ENCODE results near the gene ZACN.

Gene ZACN

GRCh38 chr17:76115138-76115754 is 36.3 kb downstream of the ZACN start:
- ATAC-seq (replicated peaks), result no peak
- H3K36me3 Mint-ChIP-seq, result peaks cover 4 to 6% of the 10 kb centered on the region in 2 donors
- peaks cover 4 to 7% of the 10 kb centered on the region in 2 donors for H3K4me1 Mint-ChIP-seq
- no peak overlapping the region for H3K27ac Mint-ChIP-seq
- peaks cover 5% of the 10 kb centered on the region in 2 donors for H3K27me3 Mint-ChIP-seq
- peaks cover 4 to 5% of the 10 kb centered on the region in 2 donors for H3K9me3 Mint-ChIP-seq
- no peak overlapping the region for H3K4me3 Mint-ChIP-seq
- DNase-seq, result no peak

- Mint-ChIP-seq H3K4me1 (peaks cover 26 to 37% of the 10 kb centered on the region in 2 donors), H3K9me3 (peaks cover 0 to 4% of the 10 kb centered on the region in 2 donors), H3K4me3 (no peak overlapping the region), H3K36me3 (peaks cover 0 to 4% of the 10 kb centered on the region in 2 donors), H3K27me3 (no peaks in the 10 kb centered on the region), H3K27ac (no peak overlapping the region)
- DNase-seq (no peak), ATAC-seq (replicated peaks) (no peak)
Observed at GRCh38 chr17:76119409-76120371, 40.7 kb downstream of the ZACN start.

GRCh38 chr17:76120658-76121008 is 41.7 kb downstream of the ZACN start:
- peaks cover 0 to 4% of the 10 kb centered on the region in 2 donors for H3K9me3 Mint-ChIP-seq
- DNase-seq (no peak), ATAC-seq (replicated peaks) (no peak)
- H3K27ac Mint-ChIP-seq, result no peak overlapping the region
- H3K36me3 Mint-ChIP-seq, result peaks cover 0 to 4% of the 10 kb centered on the region in 2 donors
- H3K27me3 Mint-ChIP-seq, result no peaks in the 10 kb centered on the region
- no peak overlapping the region for H3K4me3 Mint-ChIP-seq
- H3K4me1 Mint-ChIP-seq, result peaks cover 27 to 37% of the 10 kb centered on the region in 2 donors

- H3K27ac Mint-ChIP-seq, result peak overlapping the region; percentile 93
- ATAC-seq (replicated peaks) (peak; percentile 36 to 38), DNase-seq (no peak)
- H3K4me3 Mint-ChIP-seq, result peak overlapping the region; percentile 63 to 78
- H3K9me3 Mint-ChIP-seq, result peaks cover 0 to 4% of the 10 kb centered on the region in 2 donors
- H3K27me3 Mint-ChIP-seq, result no peaks in the 10 kb centered on the region
- H3K36me3 Mint-ChIP-seq, result peaks cover 0 to 4% of the 10 kb centered on the region in 2 donors
- peaks cover 30 to 44% of the 10 kb centered on the region in 2 donors for H3K4me1 Mint-ChIP-seq
Observed at GRCh38 chr17:76121932-76122430, 43.0 kb downstream of the ZACN start.

GRCh38 chr17:76122431-76123190 is 43.6 kb downstream of the ZACN start:
- Mint-ChIP-seq H3K4me3 (peak overlapping the region; percentile 63 to 78), H3K27me3 (no peaks in the 10 kb centered on the region), H3K36me3 (peaks cover 0 to 4% of the 10 kb centered on the region in 2 donors), H3K4me1 (peaks cover 30 to 48% of the 10 kb centered on the region in 2 donors), H3K9me3 (peaks cover 0 to 4% of the 10 kb centered on the region in 2 donors), H3K27ac (peak overlapping the region; percentile 90)
- ATAC-seq (replicated peaks), result no peak
- DNase-seq, result no peak

- peaks cover 30 to 48% of the 10 kb centered on the region in 2 donors for H3K4me1 Mint-ChIP-seq
- peak overlapping the region; percentile 76 for H3K27ac Mint-ChIP-seq
- peaks cover 0 to 4% of the 10 kb centered on the region in 2 donors for H3K36me3 Mint-ChIP-seq
- H3K9me3 Mint-ChIP-seq, result peaks cover 0 to 4% of the 10 kb centered on the region in 2 donors
- H3K27me3 Mint-ChIP-seq, result no peaks in the 10 kb centered on the region
- ATAC-seq (replicated peaks), result no peak
- peak overlapping the region; percentile 31 to 34 for H3K4me3 Mint-ChIP-seq
- no peak for DNase-seq
Observed at GRCh38 chr17:76123191-76123499, 44.2 kb downstream of the ZACN start.

GRCh38 chr17:76123749-76124581 is 45.0 kb downstream of the ZACN start:
- Mint-ChIP-seq H3K36me3 (peaks cover 0 to 4% of the 10 kb centered on the region in 2 donors), H3K4me3 (no peak overlapping the region), H3K4me1 (peaks cover 30 to 48% of the 10 kb centered on the region in 2 donors), H3K9me3 (peaks cover 0 to 4% of the 10 kb centered on the region in 2 donors), H3K27ac (no peak overlapping the region), H3K27me3 (no peaks in the 10 kb centered on the region)
- ATAC-seq (replicated peaks) (no peak), DNase-seq (no peak)

GRCh38 chr17:76124582-76125390 is 45.8 kb downstream of the ZACN start:
- no peak for DNase-seq
- H3K4me3 Mint-ChIP-seq, result no peak overlapping the region
- H3K9me3 Mint-ChIP-seq, result peaks cover 0 to 4% of the 10 kb centered on the region in 2 donors
- H3K4me1 Mint-ChIP-seq, result peaks cover 26 to 41% of the 10 kb centered on the region in 2 donors
- no peak for ATAC-seq (replicated peaks)
- H3K36me3 Mint-ChIP-seq, result peaks cover 0 to 4% of the 10 kb centered on the region in 2 donors
- H3K27ac Mint-ChIP-seq, result peak overlapping the region; percentile 39
- H3K27me3 Mint-ChIP-seq, result no peaks in the 10 kb centered on the region

GRCh38 chr17:76125391-76125675 is 46.4 kb downstream of the ZACN start:
- no peak for ATAC-seq (replicated peaks)
- peaks cover 26 to 41% of the 10 kb centered on the region in 2 donors for H3K4me1 Mint-ChIP-seq
- H3K27ac Mint-ChIP-seq, result no peak overlapping the region
- H3K4me3 Mint-ChIP-seq, result no peak overlapping the region
- peaks cover 0 to 4% of the 10 kb centered on the region in 2 donors for H3K9me3 Mint-ChIP-seq
- H3K36me3 Mint-ChIP-seq, result peaks cover 0 to 4% of the 10 kb centered on the region in 2 donors
- H3K27me3 Mint-ChIP-seq, result peaks cover 0 to under 1% of the 10 kb centered on the region in 2 donors
- DNase-seq, result no peak

- Mint-ChIP-seq H3K4me1 (peaks cover 23 to 43% of the 10 kb centered on the region in 2 donors), H3K4me3 (no peak overlapping the region), H3K27me3 (peaks cover 4 to 6% of the 10 kb centered on the region in 2 donors), H3K9me3 (peaks cover 0 to 4% of the 10 kb centered on the region in 2 donors), H3K36me3 (peaks cover 0 to 4% of the 10 kb centered on the region in 2 donors), H3K27ac (no peak overlapping the region)
- ATAC-seq (replicated peaks) (no peak), DNase-seq (no peak)
Observed at GRCh38 chr17:76125922-76126321, 46.9 kb downstream of the ZACN start.

- H3K4me3 Mint-ChIP-seq, result no peak overlapping the region
Observed at GRCh38 chr17:76130473-76130872, 51.5 kb downstream of the ZACN start.

GRCh38 chr17:76131051-76131691 is 52.2 kb downstream of the ZACN start:
- DNase-seq, result no peak
- Mint-ChIP-seq H3K27ac (no peak overlapping the region), H3K4me1 (peaks cover 11 to 27% of the 10 kb centered on the region in 2 donors), H3K27me3 (peaks cover 16 to 18% of the 10 kb centered on the region in 2 donors), H3K9me3 (no peaks in the 10 kb centered on the region), H3K4me3 (no peak overlapping the region), H3K36me3 (no peaks in the 10 kb centered on the region)
- no peak for ATAC-seq (replicated peaks)

More at GRCh38 chr17:76130473-76130872, 51.5 kb downstream of the ZACN start:
- ATAC-seq (replicated peaks), result no peak
- Mint-ChIP-seq H3K27me3 (peaks cover 16 to 18% of the 10 kb centered on the region in 2 donors), H3K9me3 (no peaks in the 10 kb centered on the region), H3K36me3 (no peaks in the 10 kb centered on the region), H3K27ac (no peak overlapping the region), H3K4me1 (peaks cover 11 to 26% of the 10 kb centered on the region in 2 donors)
- DNase-seq, result no peak

Measured in stimulated activated naive B cell treated with anti-CD40 and anti-IgM and Interleukin-4, amounts not matched to agents 10 μg/mL and 1 μg/mL and 100 μg/mL, for 72 hours (primary cell).